ENCODE results near the gene GPR15LG. TPM values are rescaled to one million over a fixed set of nuclear protein-coding genes. Genes with fewer than 3 reads are reported as not detected.

Gene GPR15LG
- total and polyA plus RNA-seq, 12 donors = 0.25 TPM; not detected in 11

GRCh38 chr10:84158550-84158949 is 15.1 kb upstream of the GPR15LG start:
- intact Hi-C loops (cut with DNase I) = no loop called here
- Histone ChIP-seq H3K27ac (no peak overlapping the region), H3K9me3 (replicated peaks in 1 of 3) (no peaks in the 10 kb centered on the region), H3K27me3 (no peaks in the 10 kb centered on the region), H3K4me3 (no peak overlapping the region), H3K4me1 (replicated peaks in 1 of 2) (no peaks in the 10 kb centered on the region), H3K36me3 (replicated peaks in 1 of 2) (peaks cover 0 to 21% of the 10 kb centered on the region in 2 donors)
- 68 to 80% (median 73%) methylated on average over 4 of the region's 4 CpGs for WGBS, 4 donors
- no peak for DNase-seq
- TF ChIP-seq CTCF (IDR thresholded peaks at IDR 0.05) (no peak), POLR2A (IDR thresholded peaks at IDR 0.05) (no peak)

- no peak for TF ChIP-seq POLR2A (IDR thresholded peaks at IDR 0.05)
- TF ChIP-seq CTCF (IDR thresholded peaks at IDR 0.05) = no peak
- intact Hi-C loops (cut with DNase I) = no loop called here
- Histone ChIP-seq H3K9me3 (replicated peaks in 1 of 3) (no peaks in the 10 kb centered on the region), H3K27ac (no peak overlapping the region), H3K4me3 (no peak overlapping the region), H3K36me3 (replicated peaks in 1 of 2) (peaks cover 0 to 15% of the 10 kb centered on the region in 2 donors), H3K4me1 (replicated peaks in 1 of 2) (no peaks in the 10 kb centered on the region), H3K27me3 (no peaks in the 10 kb centered on the region)
- WGBS, 4 donors = 34 to 37% (median 35%) methylated on average over 8 to 9 of the region's 9 CpGs
- DNase-seq = no peak
These were observed 14.4 kb upstream of the GPR15LG start for GRCh38 chr10:84159076-84159685.

GRCh38 chr10:84160663-84161362 is 12.8 kb upstream of the GPR15LG start:
- WGBS, 4 donors = 48 to 51% (median 50%) methylated on average over 6 of the region's 6 CpGs
- DNase-seq = no peak
- no peaks in the 10 kb centered on the region for H3K27me3 ChIP-seq
- no peak overlapping the region for H3K27ac ChIP-seq
- no peaks in the 10 kb centered on the region for H3K4me1 ChIP-seq (replicated peaks in 1 of 2)
- H3K9me3 ChIP-seq (replicated peaks in 1 of 3) = no peaks in the 10 kb centered on the region
- no peak overlapping the region for H3K4me3 ChIP-seq
- TF ChIP-seq CTCF (IDR thresholded peaks at IDR 0.05) (no peak), POLR2A (IDR thresholded peaks at IDR 0.05) (no peak)
- H3K36me3 ChIP-seq (replicated peaks in 1 of 2) = no peaks in the 10 kb centered on the region
- intact Hi-C loops (cut with DNase I) = no loop called here

GRCh38 chr10:84163996-84164395 is 9.6 kb upstream of the GPR15LG start:
- intact Hi-C loops (cut with DNase I) = no loop called here
- no peaks in the 10 kb centered on the region for H3K4me1 ChIP-seq (replicated peaks in 1 of 2)
- H3K27ac ChIP-seq = no peak overlapping the region
- no peak overlapping the region for H3K4me3 ChIP-seq
- no peak for TF ChIP-seq POLR2A (IDR thresholded peaks at IDR 0.05)
- no peak for TF ChIP-seq CTCF (IDR thresholded peaks at IDR 0.05)
- no peak for DNase-seq
- WGBS, 4 donors = 46 to 67% (median 57%) methylated on average over 2 of the region's 2 CpGs
- H3K36me3 ChIP-seq (replicated peaks in 1 of 2) = no peaks in the 10 kb centered on the region
- H3K9me3 ChIP-seq (replicated peaks in 1 of 3) = no peaks in the 10 kb centered on the region
- H3K27me3 ChIP-seq = no peaks in the 10 kb centered on the region
